Measurements from ENCODE around the gene CDH22.

DNA sequence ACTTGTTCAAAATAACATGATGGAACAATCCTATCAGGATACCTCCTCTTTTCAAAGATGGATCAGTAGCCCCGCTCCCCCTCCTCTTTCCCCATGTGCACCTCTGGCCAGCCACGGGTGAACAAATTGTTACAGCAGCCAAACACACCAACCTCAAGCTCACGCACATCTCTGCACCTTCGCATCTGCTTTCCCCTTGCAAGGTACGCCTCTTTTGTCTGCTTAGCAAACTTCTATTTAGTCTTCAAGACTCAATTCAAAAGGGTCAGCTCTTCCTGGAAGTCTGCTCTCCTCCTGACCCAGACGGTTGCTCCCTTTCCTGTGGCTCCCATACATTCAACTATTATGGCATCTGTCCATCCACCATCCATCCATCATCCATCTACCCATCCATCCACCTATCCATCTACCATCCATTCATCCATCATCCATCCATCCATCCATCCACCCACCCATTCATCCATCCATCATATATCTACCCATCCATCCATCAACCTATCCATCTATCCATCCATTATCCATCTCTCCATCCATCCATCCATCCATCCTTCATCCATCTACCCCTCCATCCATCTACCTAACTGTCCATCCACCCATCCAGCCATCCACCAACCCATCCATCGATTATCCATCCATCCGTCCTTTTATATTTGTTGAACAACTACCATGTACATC lies 36.3 kb upstream of the CDH22 start:
- TF ChIP-seq, protein P1, sequence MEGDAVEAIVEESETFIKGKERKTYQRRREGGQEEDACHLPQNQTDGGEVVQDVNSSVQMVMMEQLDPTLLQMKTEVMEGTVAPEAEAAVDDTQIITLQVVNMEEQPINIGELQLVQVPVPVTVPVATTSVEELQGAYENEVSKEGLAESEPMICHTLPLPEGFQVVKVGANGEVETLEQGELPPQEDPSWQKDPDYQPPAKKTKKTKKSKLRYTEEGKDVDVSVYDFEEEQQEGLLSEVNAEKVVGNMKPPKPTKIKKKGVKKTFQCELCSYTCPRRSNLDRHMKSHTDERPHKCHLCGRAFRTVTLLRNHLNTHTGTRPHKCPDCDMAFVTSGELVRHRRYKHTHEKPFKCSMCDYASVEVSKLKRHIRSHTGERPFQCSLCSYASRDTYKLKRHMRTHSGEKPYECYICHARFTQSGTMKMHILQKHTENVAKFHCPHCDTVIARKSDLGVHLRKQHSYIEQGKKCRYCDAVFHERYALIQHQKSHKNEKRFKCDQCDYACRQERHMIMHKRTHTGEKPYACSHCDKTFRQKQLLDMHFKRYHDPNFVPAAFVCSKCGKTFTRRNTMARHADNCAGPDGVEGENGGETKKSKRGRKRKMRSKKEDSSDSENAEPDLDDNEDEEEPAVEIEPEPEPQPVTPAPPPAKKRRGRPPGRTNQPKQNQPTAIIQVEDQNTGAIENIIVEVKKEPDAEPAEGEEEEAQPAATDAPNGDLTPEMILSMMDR (conservative IDR thresholded peaks at IDR 0.05 in 1 of 2, IDR thresholded peaks at IDR 0.05 in 1 of 2; ENCODE audit: extremely low read depth in 1 of 2, insufficient read depth in 1 of 2, low read depth in 1 of 2, low read length in 2 of 2): no peak
- no peak for TF ChIP-seq EZH2 (IDR thresholded peaks at IDR 0.05; ENCODE audit: borderline replicate concordance, low read length)

Measured in mammary epithelial cell (primary cell).